ENCODE results near the gene CDH13.
A peak's percentile ranks its signal among the peaks of the same experiment; 100 is the strongest.

Gene CDH13

GRCh38 chr16:82841108-82841507 is 214.3 kb downstream of the CDH13 start:
- DNase-seq (ENCODE audit: low read depth in 2 of 2), result no peak

- no peak for DNase-seq (ENCODE audit: low read depth in 2 of 2)
Observed at GRCh38 chr16:82843606-82844271, 217.0 kb downstream of the CDH13 start.

GRCh38 chr16:82845116-82845515 is 218.3 kb downstream of the CDH13 start:
- DNase-seq (ENCODE audit: low read depth in 2 of 2), result no peak

- no peak for DNase-seq (ENCODE audit: low read depth in 2 of 2)
Observed at GRCh38 chr16:82846806-82847205, 220.0 kb downstream of the CDH13 start.

- no peak for DNase-seq (ENCODE audit: low read depth in 2 of 2)
Observed at GRCh38 chr16:82848013-82848412, 221.2 kb downstream of the CDH13 start.

- DNase-seq (ENCODE audit: low read depth in 2 of 2), result no peak
Observed at GRCh38 chr16:82852388-82853008, 225.7 kb downstream of the CDH13 start.

GRCh38 chr16:82855471-82855870 is 228.7 kb downstream of the CDH13 start:
- peak in 1 of 2 experiments; percentile 39 for DNase-seq (ENCODE audit: low read depth in 2 of 2)

- DNase-seq (ENCODE audit: low read depth in 2 of 2), result no peak
Observed at GRCh38 chr16:82857693-82858365, 231.1 kb downstream of the CDH13 start.

- no peak for DNase-seq (ENCODE audit: low read depth in 2 of 2)
Observed at GRCh38 chr16:82859662-82860061, 232.9 kb downstream of the CDH13 start.

- DNase-seq (ENCODE audit: low read depth in 2 of 2), result no peak
Observed at GRCh38 chr16:82860071-82860470, 233.3 kb downstream of the CDH13 start.

- no peak for DNase-seq (ENCODE audit: low read depth in 2 of 2)
Observed at GRCh38 chr16:82862057-82862456, 235.3 kb downstream of the CDH13 start.

- DNase-seq (ENCODE audit: low read depth in 2 of 2), result no peak
Observed at GRCh38 chr16:82864332-82865040, 237.7 kb downstream of the CDH13 start.

- no peak for DNase-seq (ENCODE audit: low read depth in 2 of 2)
Observed at GRCh38 chr16:82865412-82865811, 238.6 kb downstream of the CDH13 start.

- DNase-seq (ENCODE audit: low read depth in 2 of 2), result no peak
Observed at GRCh38 chr16:82867485-82867884, 240.7 kb downstream of the CDH13 start.

- DNase-seq (ENCODE audit: low read depth in 2 of 2), result no peak
Observed at GRCh38 chr16:82874271-82874670, 247.5 kb downstream of the CDH13 start.

- DNase-seq (ENCODE audit: low read depth in 2 of 2), result no peak
Observed at GRCh38 chr16:82874672-82875071, 247.9 kb downstream of the CDH13 start.

GRCh38 chr16:82876951-82877350 is 250.2 kb downstream of the CDH13 start:
- no peak for DNase-seq (ENCODE audit: low read depth in 2 of 2)

- DNase-seq (ENCODE audit: low read depth in 2 of 2), result no peak
Observed at GRCh38 chr16:82878466-82878865, 251.7 kb downstream of the CDH13 start.

- DNase-seq (ENCODE audit: low read depth in 2 of 2), result no peak
Observed at GRCh38 chr16:82880346-82880745, 253.6 kb downstream of the CDH13 start.

- no peak for DNase-seq (ENCODE audit: low read depth in 2 of 2)
Observed at GRCh38 chr16:82881516-82881915, 254.7 kb downstream of the CDH13 start.

- no peak for DNase-seq (ENCODE audit: low read depth in 2 of 2)
Observed at GRCh38 chr16:82882226-82882625, 255.5 kb downstream of the CDH13 start.

Measured in fibroblast of skin of left quadriceps (primary cell).